Hepatocyte (in vitro differentiated cells): ENCODE results near the gene GRK5.

ENCODE experiments used
- CTCF ChIP-seq: fragments of 200-600 bp; sonication (generic); IDR thresholded peaks from 2 replicates; pipeline ENCODE4 v1.5.1; 2016; ENCODE audit warnings: antibody characterized with exemption, mild to moderate bottlenecking; ENCODE audit not compliant: poor library complexity
- EZH2phosphoT487 ChIP-seq: fragments of 200-600 bp; sonication (generic); IDR thresholded peaks from one replicate; pipeline ENCODE4 v1.6.1; 2018; ENCODE audit warnings: antibody characterized with exemption, mild to moderate bottlenecking, low read depth, moderate library complexity; ENCODE audit not compliant: unreplicated experiment, severe bottlenecking

- TF ChIP-seq CTCF (no peak), EZH2phosphoT487 (no peak)
These were observed 37.9 kb downstream of the GRK5 start for GRCh38 chr10:119245272-119245671.
